ENCODE measurements around the gene PAFAH1B1. TPM values are rescaled to one million over a fixed set of nuclear protein-coding genes. Genes with fewer than 3 reads are reported as not detected.
"Not testable (repeated sequence)": the region's sequence is repeated elsewhere in the genome, so short reads cannot be mapped to it uniquely, and the experiment has no call there.

Gene PAFAH1B1
- total RNA-seq, 1 donor from 2014 or later: 34.5 TPM

GRCh38 chr17:2593821-2594721 lies 617 bp downstream of the PAFAH1B1 start:
- ATAC-seq (peak; percentile 83), DNase-seq (ENCODE audit: low spot score) (peak; percentile 80)

DNA sequence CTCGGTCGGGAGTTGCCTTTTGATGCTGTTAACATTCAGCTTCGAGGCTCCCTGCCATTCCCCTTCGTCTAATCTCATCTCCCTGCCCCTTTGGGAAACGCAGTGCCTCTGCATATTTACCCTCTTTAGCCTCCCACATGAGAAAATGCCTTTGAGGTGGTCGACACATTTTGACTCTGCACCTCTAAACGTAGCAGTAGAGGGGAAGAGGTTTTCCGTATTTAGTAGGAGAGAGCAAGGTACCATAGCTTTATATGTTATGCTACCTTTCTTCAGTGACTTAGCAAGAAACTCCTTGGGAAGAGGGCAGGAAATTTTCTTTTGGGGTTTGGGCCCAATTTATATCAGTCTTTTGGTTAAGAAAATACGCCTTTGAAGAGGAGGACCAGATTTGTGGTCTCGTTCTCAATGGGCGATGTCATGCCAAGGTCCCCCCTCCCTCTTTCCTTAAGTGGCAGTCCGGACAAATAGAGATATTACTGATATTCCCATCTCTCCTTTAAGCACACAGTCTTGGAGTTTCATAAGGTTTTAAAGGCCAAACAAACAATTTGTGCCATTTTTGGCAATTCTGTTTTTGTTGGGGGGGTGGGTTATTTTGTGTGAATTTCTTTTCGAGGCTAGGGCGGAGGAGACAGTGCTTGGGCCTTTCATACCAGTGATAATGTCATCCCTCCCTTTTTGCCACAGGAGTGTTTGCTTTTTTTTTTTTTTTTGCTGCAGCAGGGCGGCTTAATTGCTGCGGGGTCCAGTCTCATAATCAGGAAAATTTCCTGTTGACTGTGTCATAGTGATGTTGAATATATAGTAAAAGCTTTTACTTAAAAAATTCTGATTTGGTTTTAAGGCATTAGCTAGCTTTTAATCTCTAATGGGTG lies 1.5 kb downstream of the PAFAH1B1 start:
- no peak for ATAC-seq
- DNase-seq (ENCODE audit: low spot score): no peak

- ATAC-seq (no peak), DNase-seq (ENCODE audit: low spot score) (no peak)
Measured at GRCh38 chr17:2595716-2596115, 2.3 kb downstream of the PAFAH1B1 start.

DNA sequence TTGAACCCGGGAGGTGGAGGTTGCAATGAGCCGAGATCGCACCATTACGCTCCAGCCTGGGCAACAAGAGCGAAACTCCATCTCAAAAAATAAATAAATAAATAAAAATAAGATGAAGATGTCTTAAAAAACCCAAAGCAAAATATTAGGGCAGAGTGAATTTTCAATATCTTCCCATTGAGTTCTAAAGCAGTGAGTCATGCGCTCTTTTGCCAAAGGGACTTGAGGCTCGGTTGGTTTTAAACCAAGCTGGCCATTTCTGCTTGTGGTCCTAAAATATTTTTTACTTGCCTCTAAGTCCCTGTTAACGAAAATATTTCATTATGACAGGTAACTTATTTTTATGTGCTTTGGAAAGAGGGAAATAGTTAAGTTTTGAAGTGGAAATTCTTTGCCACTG lies 4.7 kb downstream of the PAFAH1B1 start:
- ATAC-seq (no peak), DNase-seq (ENCODE audit: low spot score) (no peak)

- DNase-seq (ENCODE audit: low spot score): no peak
- peak; percentile 55 for ATAC-seq
Measured at GRCh38 chr17:2602597-2603017, 9.2 kb downstream of the PAFAH1B1 start.

DNA sequence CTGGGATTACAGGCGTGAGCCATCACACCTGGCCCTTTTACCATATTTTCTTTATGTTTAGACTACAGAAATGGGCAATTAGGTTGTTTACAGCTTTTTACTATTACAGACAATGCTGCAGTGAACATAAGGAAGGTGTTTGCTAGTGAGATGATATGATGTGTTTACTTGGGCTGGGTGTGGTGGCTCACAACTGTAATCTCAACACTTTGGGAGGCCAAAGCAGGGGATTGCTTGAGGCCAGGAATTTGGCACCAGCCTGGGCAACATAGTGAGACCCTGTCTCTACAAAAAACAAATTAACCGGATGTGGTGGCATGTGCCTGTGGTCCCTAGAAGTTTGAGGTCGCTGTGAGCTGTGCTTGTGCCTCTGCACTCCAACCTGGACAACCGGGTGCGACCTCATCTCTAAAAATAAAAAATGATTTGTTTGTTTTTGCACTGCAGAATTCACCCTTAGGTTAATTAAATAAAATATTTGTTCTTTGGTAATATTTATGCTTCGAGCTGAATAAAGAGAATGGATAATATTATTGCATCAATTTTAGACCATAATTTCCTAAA lies 15.0 kb downstream of the PAFAH1B1 start:
- DNase-seq (ENCODE audit: low spot score) (no peak), ATAC-seq (peak; percentile 26)

DNA sequence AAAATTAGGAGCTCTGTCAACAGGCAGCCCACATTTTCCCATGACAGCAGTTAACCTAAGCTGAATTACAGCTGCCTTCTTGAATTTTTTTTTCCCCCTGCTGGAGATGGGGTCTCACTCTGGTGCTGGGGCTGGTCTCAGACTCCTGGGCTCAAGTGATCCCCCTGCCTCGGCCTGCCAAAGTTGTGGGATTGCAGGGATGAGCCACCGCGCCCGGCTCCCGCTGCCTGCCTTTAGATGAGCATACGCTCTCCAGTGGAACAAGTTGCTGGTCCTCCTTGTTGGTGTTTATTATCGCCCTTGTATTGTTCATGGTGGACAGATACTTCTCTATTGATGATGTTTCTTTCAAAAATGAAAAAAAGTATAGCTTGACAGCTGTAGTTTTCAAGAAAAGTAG lies 15.6 kb downstream of the PAFAH1B1 start:
- DNase-seq (ENCODE audit: low spot score) (no peak), ATAC-seq (no peak)

GRCh38 chr17:2610195-2611175 lies 17.0 kb downstream of the PAFAH1B1 start:
- ATAC-seq: no peak
- DNase-seq (ENCODE audit: low spot score): no peak

GRCh38 chr17:2611627-2612026 lies 18.2 kb downstream of the PAFAH1B1 start:
- ATAC-seq: no peak
- DNase-seq (ENCODE audit: low spot score): no peak

DNA sequence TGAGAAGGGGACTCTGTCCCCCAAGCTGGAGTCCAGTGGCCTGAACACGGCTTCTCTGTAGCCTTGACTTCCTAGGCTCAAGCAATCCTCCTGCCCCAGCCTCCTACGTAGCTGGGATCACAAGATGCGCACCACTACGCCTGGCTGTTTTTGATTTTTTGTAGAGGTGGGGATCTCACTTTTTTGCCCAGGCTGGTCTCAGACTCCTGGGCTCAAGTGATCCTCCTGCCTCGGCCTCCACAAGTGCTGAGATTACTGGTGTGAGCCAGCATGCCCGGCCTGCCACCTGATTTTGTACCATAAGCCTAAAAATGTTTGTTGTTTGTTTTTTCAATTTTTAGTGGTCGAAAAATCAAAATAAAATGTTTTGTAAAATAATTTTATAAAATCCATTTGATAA lies 19.2 kb downstream of the PAFAH1B1 start:
- DNase-seq (ENCODE audit: low spot score) (no peak), ATAC-seq (no peak)

- DNase-seq (ENCODE audit: low spot score) (no peak), ATAC-seq (no peak)
Measured at GRCh38 chr17:2613089-2613808, 19.8 kb downstream of the PAFAH1B1 start.

GRCh38 chr17:2615882-2616281 lies 22.4 kb downstream of the PAFAH1B1 start:
- ATAC-seq (no peak), DNase-seq (ENCODE audit: low spot score) (no peak)

DNA sequence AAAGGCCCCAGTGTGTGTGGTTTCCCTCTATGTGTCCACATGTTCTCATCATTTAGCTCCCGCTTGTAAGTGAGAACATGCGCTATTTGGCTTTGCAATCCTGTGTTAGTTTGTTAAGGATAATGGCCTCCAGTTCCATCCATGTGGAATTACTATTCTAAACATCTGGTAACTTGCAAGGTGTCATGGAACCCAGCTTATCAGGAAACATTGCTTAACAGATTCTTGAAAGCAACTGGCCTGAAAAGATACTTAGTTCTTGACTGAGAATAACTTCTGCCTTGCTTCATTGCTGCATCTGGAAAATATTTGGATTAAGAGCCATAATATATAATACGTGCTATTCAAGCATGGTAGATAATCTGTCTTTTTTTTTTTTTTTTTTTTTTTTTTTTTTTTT lies 27.8 kb downstream of the PAFAH1B1 start:
- no peak for ATAC-seq

DNA sequence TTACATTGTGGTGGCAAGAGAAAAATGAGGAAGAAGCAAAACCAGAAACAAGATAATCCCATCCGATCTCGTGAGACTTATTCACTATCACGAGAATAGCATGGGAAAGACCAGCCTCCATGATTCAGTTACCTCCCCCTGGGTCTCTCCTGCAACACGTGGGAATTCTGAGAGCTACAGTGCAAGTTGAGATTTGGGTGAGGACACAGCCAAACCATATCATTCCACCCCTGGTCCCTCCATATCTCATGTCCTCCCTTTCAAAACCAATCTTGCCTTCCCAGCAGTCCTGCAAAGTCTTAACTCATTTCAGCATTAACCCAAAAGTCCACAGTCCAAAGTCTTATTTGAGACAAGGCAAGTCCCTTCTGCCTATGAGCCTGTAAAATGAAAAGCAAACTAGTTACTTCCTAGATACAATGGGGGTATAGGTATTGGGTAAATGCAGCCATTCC lies 28.5 kb downstream of the PAFAH1B1 start:
- peak; percentile 30 for ATAC-seq
- not testable (repeated sequence) for DNase-seq (ENCODE audit: low spot score)

More for the DNA sequence above, 27.8 kb downstream of the PAFAH1B1 start:
- no peak for DNase-seq (ENCODE audit: low spot score)

GRCh38 chr17:2622721-2623301 lies 29.4 kb downstream of the PAFAH1B1 start:
- not testable (repeated sequence) for DNase-seq (ENCODE audit: low spot score); ATAC-seq

DNA sequence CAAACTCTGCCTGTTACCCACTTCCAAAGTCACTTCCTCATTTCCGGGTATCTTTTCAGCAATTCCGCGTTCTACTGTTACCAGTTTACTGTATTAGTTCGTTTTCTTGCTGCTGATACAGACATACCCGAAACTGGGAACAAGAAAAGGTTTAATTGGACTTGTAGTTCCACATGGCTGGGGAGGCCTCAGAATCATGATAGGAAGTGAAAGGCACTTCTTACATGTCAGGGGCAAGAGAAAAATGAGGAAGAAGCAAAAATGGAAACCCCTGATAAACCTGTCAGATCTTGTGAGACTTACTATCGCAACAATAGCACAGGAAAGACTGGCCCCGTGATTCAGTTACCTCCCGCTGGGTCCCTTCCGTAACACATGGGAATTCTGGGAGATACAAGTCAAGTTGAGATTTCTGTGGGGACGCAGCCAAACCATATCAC lies 30.9 kb downstream of the PAFAH1B1 start:
- ATAC-seq (peak; percentile 13), DNase-seq (ENCODE audit: low spot score) (no peak)

DNA sequence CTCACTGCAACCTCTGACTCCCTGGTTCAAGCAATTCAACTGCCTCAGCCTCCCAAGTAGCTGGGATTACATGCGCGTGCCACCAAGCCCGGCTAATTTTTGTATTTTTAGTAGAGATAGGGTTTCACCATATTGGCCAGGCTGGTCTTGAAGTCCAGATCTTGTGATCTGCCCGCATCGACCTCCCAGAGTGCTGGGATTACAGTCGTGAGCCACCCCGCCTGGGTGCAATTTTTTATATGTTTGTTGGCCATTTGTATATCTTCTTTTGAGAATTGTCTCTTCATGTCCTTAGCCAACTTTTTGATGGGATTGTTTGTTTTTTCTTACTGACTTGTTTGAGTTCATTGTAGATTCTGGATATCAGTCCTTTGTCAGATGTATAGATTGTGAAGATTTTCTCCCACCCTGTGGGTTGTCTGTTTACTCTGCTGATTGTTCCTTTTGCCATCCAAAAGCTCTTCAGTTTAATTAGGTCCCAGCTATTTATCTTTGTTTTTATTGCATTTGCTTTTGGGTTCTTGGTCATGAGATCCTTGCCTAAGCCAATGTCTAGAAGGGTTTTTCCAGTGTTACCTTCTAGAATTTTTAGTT lies 33.3 kb downstream of the PAFAH1B1 start:
- ATAC-seq; DNase-seq (ENCODE audit: low spot score): not testable (repeated sequence)

DNA sequence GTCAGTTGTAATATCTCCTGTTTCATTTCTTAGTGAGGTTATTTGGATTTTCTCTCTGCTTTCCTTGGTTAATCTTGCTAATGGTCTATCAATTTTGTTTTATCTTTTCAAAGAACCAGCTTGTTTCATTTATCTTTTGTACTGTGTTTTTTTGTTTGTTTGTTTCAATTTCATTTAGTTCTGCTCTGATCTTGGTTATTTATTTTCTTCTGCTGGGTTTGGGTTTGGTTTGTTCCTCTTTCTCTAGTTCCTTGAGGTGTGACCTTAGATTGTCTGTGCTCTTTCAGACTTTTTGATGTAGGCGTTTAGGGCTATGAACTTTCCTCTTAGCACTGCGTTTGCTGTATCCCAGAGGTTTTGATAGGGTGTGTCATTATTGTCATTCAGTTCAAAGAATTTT lies 35.5 kb downstream of the PAFAH1B1 start:
- ATAC-seq; DNase-seq (ENCODE audit: low spot score): not testable (repeated sequence)

All from left lobe of liver (tissue), 2 donors.